Endometrial microvascular endothelial cells (primary cell): Measurements from ENCODE around the gene CNTNAP2. TPM values are rescaled to one million over a fixed set of nuclear protein-coding genes. Genes with fewer than 3 reads are reported as not detected.
"Not testable (repeated sequence)": the region's sequence is repeated elsewhere in the genome, so short reads cannot be mapped to it uniquely, and the experiment has no call there.

ENCODE experiments used
- in situ Hi-C: cut with HindIII; loops from 2 replicates; pipeline ENCODE4 v1.10.0; 2017; ENCODE audit warnings: low sequenced_read_pairs, low pct_unique_long_range_greater_than_20kb; ENCODE audit errors: inconsistent ontology term
- total RNA-seq: library from RNA; depleted of rRNA; stranded (reverse); fragments of >200 nt; gene quantifications from one replicate; pipeline ENCODE4 v1.2.3, GENCODE V29; 2015; ENCODE audit errors: inconsistent ontology term

The CNTNAP2 gene
- total RNA-seq, 1 donor from 2014 or later: not detected

GRCh38 chr7:147737559-147738214 is 1621.1 kb downstream of the CNTNAP2 start:
- in situ Hi-C loops: not testable (repeated sequence)

GRCh38 chr7:147742301-147742700 is 1625.7 kb downstream of the CNTNAP2 start:
- in situ Hi-C loops: no loop called here

DNA sequence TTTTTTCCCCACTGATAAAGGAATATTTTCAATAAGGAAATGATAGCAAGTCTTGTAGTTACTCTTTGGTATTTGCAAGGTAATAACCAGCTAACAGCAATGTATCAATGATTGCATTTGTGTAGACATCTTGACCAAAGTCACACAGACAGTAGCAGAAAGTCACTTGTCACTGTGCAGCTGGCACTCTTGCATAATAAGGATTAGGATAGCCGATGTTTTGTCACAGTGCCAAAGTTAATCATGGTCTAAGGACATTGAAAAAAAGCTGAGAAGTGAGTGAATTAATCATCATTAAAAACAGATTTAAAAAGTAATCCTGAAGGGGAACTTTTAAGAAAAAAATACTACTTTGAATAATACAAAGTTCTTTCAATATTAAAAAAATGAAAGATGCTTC is 1639.7 kb downstream of the CNTNAP2 start:
- in situ Hi-C loops: no loop called here

DNA sequence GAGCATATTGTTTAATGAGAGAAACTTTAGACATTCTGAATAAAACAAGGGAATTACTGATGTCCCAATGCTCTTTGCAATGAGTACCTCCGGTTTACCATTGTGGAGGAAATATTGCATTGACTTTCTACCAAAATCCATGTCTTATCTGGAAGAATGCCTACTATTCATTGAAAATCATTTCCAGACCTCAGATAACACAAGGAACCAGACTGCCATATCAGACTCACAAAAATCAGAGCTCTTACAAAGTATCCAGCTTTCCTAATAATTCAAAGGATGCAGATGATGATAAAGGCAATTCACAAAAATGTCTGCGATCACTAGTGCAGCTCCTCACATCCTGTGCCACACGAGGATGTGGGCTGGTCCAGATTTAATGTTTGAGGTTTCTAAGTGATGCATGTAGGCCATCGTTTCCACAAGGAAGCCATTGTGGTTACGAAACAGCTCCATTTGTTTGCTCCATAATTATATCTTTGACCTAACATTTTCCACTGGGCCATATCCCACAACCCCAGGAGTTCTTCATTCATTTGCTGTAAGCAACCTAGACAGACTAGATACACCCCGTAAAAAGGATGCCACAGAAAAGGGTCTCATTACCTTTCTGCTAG is 1642.8 kb downstream of the CNTNAP2 start:
- in situ Hi-C loops: no loop called here

- in situ Hi-C loops: no loop called here
Measured at GRCh38 chr7:147765301-147765700, 1648.7 kb downstream of the CNTNAP2 start.

DNA sequence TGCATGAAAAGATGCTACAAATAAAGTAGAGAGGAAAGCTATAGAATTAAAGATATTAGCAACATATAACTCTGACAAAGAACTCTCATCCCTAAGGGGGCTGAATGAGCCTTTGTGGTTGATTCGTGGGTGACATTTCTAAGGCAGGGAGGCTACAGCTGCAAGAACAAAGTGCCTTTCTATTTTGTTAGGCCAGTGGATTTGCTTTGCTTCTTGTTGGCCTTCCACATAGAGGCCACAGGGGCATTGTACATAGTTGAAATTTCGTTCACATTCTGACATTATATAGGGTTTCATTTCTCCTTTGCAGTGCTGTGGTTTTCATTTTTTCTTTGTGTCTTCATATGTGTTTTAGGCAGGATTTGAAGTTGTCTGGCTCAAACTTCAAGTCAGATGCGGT is 1654.7 kb downstream of the CNTNAP2 start:
- in situ Hi-C loops: no loop called here

DNA sequence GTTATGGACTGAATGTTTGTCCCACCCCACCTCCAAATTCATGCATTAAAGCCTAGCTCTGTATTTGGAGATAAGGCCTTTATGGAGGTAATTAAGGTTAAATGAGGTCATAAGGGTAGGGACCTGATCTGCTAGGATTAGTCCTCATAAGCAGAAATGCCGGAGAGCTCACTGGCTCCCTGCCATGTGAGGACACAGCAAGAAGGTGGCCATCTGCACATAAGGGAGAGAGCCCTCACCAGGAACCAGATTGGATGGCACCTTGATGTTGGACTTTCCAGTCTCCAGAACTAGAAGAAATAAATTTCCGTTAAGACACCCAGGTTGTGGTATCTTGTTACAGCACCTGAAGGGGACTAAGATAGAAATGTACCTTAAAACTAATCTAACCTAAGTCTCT is 1657.9 kb downstream of the CNTNAP2 start:
- in situ Hi-C loops: no loop called here

DNA sequence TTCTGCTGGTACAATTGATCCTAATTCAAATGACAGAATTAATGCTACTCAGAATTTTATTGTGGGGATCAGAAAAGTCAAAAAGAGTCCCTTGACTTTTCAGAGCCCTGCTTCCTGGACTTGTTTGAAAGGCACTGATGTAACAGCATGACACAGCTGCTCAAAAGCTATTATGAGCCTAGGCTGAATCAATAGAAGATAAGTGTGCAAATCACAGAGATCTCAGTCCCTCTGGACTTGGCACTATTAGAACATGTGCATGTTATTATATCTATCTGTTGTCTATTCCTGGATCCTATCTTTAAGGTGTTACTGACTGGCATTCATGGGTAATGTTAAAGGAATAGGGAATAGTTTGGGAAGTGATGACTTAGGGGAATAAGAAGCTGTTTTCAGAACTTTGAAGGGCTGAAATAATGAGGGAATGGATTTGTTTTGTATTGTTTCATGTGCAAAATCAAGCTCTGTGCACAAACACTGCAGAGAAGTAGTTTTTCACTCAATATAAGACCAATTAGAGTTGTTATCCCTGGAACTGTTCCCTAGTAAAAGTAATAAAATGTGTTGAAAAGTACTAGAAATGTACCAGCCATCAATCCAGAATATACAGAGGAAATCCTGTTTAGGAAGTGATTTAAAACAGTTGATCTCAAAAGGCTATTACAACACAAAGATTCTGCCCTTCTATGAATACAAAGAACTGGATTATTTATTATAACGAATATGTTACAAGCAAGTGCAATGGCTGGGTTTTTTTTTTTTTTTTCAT is 1659.1 kb downstream of the CNTNAP2 start:
- in situ Hi-C loops: no loop called here

DNA sequence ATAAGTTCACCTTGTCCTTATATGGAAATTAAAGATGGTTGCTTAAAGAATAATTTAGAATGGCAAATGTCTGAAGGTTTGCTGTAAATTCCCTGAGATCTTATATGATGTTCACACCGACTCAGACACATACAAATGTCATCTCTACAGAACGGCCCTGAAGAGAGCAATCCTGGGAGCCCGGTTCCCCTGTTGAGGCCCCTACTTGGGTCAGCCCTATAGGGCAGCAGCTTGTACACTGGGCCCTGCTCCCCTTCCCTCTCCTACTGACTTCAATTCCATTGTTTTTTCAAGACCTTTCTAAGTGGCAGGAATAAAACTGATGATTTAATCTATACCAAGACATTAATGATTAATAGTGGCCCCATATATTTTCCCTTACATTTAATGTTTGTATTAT is 1660.7 kb downstream of the CNTNAP2 start:
- in situ Hi-C loops: no loop called here

- in situ Hi-C loops: no loop called here
Measured at GRCh38 chr7:147779949-147780348, 1663.3 kb downstream of the CNTNAP2 start.

DNA sequence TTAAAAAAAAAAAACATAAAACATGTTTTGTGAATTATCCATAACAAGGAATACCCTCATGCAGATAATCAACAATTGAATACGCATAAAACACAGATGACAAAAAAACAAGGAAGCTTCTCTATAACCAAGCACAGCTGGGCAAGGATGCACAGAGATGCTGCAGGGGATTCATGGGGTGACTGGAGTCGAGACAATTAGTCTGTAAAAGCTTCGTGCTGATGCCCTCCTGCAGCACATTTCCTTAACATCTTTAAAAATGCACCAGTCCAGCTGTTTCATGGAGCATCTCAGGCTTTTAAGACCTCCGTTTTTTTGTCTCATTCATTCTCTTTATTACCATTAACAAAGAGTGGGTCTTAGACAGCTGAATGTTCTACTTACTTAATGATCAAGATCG is 1680.0 kb downstream of the CNTNAP2 start:
- in situ Hi-C loops: no loop called here

- in situ Hi-C loops: no loop called here
Measured at GRCh38 chr7:147798001-147798400, 1681.4 kb downstream of the CNTNAP2 start.

- in situ Hi-C loops: not testable (repeated sequence)
Measured at GRCh38 chr7:147801762-147802161, 1685.2 kb downstream of the CNTNAP2 start.

GRCh38 chr7:147803151-147803550 is 1686.5 kb downstream of the CNTNAP2 start:
- in situ Hi-C loops: no loop called here

DNA sequence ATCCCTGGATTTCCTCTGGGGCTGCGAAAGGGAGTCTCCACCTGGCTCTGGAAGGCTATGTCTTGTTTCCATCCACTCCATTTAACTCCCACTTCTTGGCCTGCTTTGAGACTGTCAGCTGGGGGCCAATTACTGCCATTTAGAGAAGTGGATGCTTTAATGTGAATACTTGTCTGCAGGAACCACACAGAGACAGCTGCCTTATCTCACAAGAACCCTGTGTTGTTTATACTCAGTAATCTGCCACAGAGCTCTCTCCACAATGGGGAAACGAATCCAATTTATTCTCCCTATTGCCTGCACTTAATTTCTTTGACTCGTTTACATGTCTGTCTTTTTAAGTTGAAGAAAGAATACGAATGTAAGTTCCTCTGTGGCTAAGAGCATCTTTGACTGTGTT is 1687.0 kb downstream of the CNTNAP2 start:
- in situ Hi-C loops: no loop called here

- in situ Hi-C loops: no loop called here
Measured at GRCh38 chr7:147804032-147804431, 1687.4 kb downstream of the CNTNAP2 start.

DNA sequence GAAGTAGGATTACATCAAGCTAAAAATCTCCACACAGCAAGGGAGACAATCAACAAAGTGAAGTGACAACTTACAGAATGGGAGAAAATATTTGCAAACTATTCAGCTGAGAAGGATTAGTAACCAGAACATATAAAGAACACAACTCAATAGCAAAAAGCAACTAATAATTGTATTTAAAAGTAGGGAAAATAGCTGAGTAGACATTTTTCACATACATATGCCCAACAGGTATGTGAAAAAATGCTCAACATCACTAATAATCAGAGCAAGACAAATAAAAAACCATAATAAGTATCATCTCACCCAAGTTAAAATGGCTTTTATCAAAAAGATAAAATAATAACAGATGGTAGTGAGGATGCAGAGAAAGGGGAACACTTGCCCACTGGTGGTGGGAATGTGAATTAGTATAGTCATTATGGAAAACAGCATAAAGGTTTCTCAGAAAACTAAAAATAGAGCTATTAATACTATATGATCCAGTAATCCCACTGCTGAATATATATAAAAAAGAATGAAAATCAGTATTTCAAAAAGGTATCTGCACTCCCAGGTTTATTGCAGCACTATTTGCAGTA is 1689.5 kb downstream of the CNTNAP2 start:
- in situ Hi-C loops: no loop called here

DNA sequence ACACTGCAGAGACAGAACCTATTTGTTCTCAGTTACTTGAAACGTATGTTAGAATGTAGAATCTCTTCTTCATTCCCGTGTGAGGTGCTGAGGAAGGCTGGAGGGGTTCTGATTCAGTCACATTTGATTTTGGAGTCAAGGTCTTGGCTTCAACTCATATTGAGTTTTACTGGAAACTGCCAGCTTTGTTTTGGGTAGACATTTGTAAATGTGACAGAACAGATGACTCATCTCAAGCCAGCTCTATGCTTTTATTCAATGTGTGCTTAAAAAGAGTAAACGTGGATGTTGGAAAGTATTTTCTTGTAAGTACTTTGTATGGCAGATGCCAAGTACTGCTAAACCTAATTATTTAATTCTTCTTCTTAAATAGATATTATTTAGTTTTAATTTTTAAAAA is 1693.2 kb downstream of the CNTNAP2 start:
- in situ Hi-C loops: no loop called here

DNA sequence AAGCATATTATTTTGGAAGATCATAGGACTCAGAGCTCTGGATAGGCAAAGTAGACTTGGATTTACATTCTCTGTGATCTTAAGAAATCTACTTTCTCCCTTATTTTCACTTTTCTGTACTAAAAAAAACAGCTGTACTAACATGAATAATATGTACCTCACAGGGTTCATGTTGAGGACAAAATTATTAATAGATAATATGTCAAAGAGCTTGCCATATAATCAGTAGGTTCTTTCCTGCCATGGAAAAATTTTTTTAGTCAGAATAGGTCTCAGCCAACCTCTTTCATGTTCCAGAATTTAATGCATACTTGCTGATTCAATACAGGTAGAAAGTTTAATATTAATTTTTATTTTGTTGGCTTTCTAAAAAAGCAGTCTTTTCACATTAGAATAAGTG is 1693.7 kb downstream of the CNTNAP2 start:
- in situ Hi-C loops: no loop called here

- in situ Hi-C loops: no loop called here
Measured at GRCh38 chr7:147811923-147812322, 1695.3 kb downstream of the CNTNAP2 start.
